Thyroid gland (tissue), 4 donors: ENCODE data around the gene GGA3.

Source experiments
- POLR2A ChIP-seq, 2 donors: fragments of 450-650 bp; IDR thresholded peaks; one replicate each; pipeline ENCODE4 v1.6.1; 2017; ENCODE audit warnings: antibody characterized with exemption in 2 of 2, mild to moderate bottlenecking in 2 of 2, moderate library complexity in 1 of 2
- TF ChIP-seq, protein P1 (sequence below), 6 experiments: fragments of 200-600 bp in 3 of 6; fragments of 450-650 bp in 3 of 6; sonication (generic) in 3 of 6; IDR thresholded peaks; one replicate each; pipeline ENCODE4 v1.5.1; 2016 to 2019; ENCODE audit warnings: antibody characterized with exemption in 6 of 6, mild to moderate bottlenecking in 2 of 6, inconsistent platforms in 1 of 6, moderate library complexity in 1 of 6

DNA sequence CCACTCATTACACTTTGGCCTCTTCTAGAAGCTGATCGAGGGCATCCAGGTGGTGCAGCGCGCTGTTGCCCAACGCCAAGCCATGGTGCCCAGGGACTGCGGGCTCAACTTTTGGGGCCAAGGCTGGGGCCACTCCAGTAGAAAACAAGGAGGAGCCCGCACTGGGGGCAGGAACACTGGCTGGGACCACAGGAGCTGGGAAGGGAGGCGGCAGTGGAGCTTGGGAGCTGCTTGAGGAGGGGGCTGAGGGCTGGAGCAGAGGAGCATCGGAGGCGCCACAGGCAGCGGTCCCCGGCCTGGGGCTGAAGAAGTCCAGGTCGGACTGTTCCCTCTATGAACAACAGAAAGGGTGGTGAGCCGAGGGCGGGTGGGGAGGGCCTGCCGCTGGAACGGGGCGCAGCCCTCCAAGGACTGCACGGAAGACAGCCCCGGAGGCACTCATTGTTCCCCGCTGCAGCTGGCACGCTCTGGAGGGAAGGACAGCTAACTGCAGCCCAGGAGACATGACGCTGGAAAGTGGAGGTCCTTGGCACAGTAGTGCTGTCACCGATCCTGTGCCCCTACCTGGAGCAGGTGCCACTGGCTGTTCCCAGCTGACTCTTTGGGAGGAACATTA, 21.5 kb downstream of the GGA3 start:
- TF ChIP-seq, protein P1, sequence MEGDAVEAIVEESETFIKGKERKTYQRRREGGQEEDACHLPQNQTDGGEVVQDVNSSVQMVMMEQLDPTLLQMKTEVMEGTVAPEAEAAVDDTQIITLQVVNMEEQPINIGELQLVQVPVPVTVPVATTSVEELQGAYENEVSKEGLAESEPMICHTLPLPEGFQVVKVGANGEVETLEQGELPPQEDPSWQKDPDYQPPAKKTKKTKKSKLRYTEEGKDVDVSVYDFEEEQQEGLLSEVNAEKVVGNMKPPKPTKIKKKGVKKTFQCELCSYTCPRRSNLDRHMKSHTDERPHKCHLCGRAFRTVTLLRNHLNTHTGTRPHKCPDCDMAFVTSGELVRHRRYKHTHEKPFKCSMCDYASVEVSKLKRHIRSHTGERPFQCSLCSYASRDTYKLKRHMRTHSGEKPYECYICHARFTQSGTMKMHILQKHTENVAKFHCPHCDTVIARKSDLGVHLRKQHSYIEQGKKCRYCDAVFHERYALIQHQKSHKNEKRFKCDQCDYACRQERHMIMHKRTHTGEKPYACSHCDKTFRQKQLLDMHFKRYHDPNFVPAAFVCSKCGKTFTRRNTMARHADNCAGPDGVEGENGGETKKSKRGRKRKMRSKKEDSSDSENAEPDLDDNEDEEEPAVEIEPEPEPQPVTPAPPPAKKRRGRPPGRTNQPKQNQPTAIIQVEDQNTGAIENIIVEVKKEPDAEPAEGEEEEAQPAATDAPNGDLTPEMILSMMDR (IDR thresholded peaks at IDR 0.05): no peak
- TF ChIP-seq POLR2A (IDR thresholded peaks at IDR 0.05): no peak
